Breast epithelium (tissue), 4 donors: ENCODE results near the gene TTC39A. TPM values are rescaled to one million over a fixed set of nuclear protein-coding genes. Genes with fewer than 3 reads are reported as not detected.
"Not testable (repeated sequence)": the region's sequence is repeated elsewhere in the genome, so short reads cannot be mapped to it uniquely, and the experiment has no call there.

Experiments used
- DNase-seq, 2 donors: peaks; one replicate each; pipeline ENCODE4 v3.0.0-alpha.2; 2019; ENCODE audit warnings: low spot score in 2 of 2
- H3K27ac ChIP-seq, 2 donors: fragments of 200-600 bp; sonication (generic) in 1 of 2; one replicate each; pipeline ENCODE4 v1.5.1; 2016 to 2019; ENCODE audit warnings: mild to moderate bottlenecking in 1 of 2
- H3K27me3 ChIP-seq, 2 donors: fragments of 200-600 bp; sonication (generic) in 1 of 2; one replicate each; pipeline versions ENCODE4 v1.5.1 to v1.6.0; 2017 to 2019; ENCODE audit warnings: control low read depth in 1 of 2, mild to moderate bottlenecking in 1 of 2
- H3K36me3 ChIP-seq: fragments of 200-600 bp; one replicate; pipeline ENCODE4 v1.5.1; 2019
- H3K4me1 ChIP-seq, 2 donors: fragments of 200-600 bp; sonication (generic); one replicate each; pipeline ENCODE4 v1.5.1; 2016 to 2019; ENCODE audit warnings: control low read depth in 1 of 2
- H3K4me3 ChIP-seq, 3 donors: fragments of 200-600 bp; sonication (generic); 1 replicate in 2 of 3; 2 replicates in 1 of 3; pipeline ENCODE4 v1.5.1; 2016 to 2019; ENCODE audit warnings: mild to moderate bottlenecking in 3 of 3, moderate library complexity in 2 of 3
- H3K9me3 ChIP-seq, 2 donors: fragments of 200-600 bp; sonication (generic) in 1 of 2; one replicate each; pipeline ENCODE4 v1.5.1; 2016 to 2019; ENCODE audit warnings: control low read depth in 1 of 2
- CTCF ChIP-seq, 3 donors: fragments of 450-650 bp; IDR thresholded peaks; one replicate each; pipeline ENCODE4 v1.5.1; 2016 to 2017; ENCODE audit warnings: antibody characterized with exemption in 3 of 3, mild to moderate bottlenecking in 3 of 3, moderate library complexity in 3 of 3
- POLR2A ChIP-seq: fragments of 450-650 bp; IDR thresholded peaks from one replicate; pipeline ENCODE4 v1.6.1; 2016; ENCODE audit warnings: antibody characterized with exemption, mild to moderate bottlenecking, moderate library complexity
- POLR2AphosphoS5 ChIP-seq, 3 donors: sonication (generic); formaldehyde crosslinking; IDR thresholded peaks; one replicate each; pipeline ENCODE4 v1.6.1; 2017; ENCODE audit warnings: antibody characterized with exemption in 3 of 3
- intact Hi-C: fragments of 100-400 bp; cut with DNase I; formaldehyde crosslinking; loops from one replicate; pipeline ENCODE4 v1.15.1; 2023; ENCODE audit warnings: low total_unique reads
- total RNA-seq, 3 donors: library from RNA; depleted of rRNA; stranded (reverse); fragments of >200 nt; gene quantifications; one replicate each; pipeline ENCODE4 v1.1.0, GENCODE V29; 2016

Gene TTC39A
- total RNA-seq, 3 donors from 2014 or later = 0.96 to 111 (median 72.1) TPM

GRCh38 chr1:51325878-51326755 is 4.2 kb downstream of the TTC39A start:
- peak overlapping the region in 1 of 3 donors; percentile 37 for H3K4me3 ChIP-seq
- H3K9me3 ChIP-seq = no peaks in the 10 kb centered on the region
- no peaks in the 10 kb centered on the region for H3K27me3 ChIP-seq
- peak overlapping the region; percentile 23 to 57 for H3K27ac ChIP-seq
- H3K36me3 ChIP-seq = no peaks in the 10 kb centered on the region
- intact Hi-C loops = no loop called here
- no peak for DNase-seq
- no peaks in the 10 kb centered on the region for H3K4me1 ChIP-seq
- no peak for TF ChIP-seq POLR2A
- TF ChIP-seq POLR2AphosphoS5 (IDR thresholded peaks at IDR 0.05) = no peak
- TF ChIP-seq CTCF (IDR thresholded peaks at IDR 0.05) = no peak

DNA sequence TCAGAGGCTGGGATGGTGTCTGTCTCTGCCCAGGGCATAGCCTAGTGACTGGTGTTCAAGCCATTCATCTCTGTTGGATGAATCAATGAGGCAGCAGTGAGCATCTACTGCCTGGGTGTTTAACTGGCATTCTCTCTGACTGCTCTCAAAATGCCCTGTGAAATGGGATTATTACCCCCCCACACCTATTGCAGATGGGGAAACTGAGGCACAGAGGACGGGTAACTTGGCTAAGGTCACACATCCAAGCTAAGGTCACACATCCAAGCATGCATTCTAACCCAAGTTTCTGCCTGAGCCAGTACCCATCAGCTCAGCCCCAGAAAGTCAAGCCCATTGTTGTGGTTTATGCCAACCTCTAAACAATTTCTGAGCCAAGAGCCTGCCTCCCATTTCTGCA is 5.0 kb downstream of the TTC39A start:
- Histone ChIP-seq H3K4me3 (peak overlapping the region in 1 of 3 donors; percentile 37), H3K36me3 (no peaks in the 10 kb centered on the region), H3K9me3 (no peaks in the 10 kb centered on the region), H3K4me1 (no peaks in the 10 kb centered on the region), H3K27ac (peak overlapping the region in 1 of 2 donors; percentile 57), H3K27me3 (no peaks in the 10 kb centered on the region)
- no peak for DNase-seq
- intact Hi-C loops = no loop called here
- TF ChIP-seq POLR2AphosphoS5 (IDR thresholded peaks at IDR 0.05) (no peak), CTCF (IDR thresholded peaks at IDR 0.05) (no peak), POLR2A (no peak)

GRCh38 chr1:51325011-51325385 is 5.4 kb downstream of the TTC39A start:
- H3K36me3 ChIP-seq, intact Hi-C loops, H3K9me3 ChIP-seq, DNase-seq, H3K4me1 ChIP-seq, H3K27me3 ChIP-seq: not testable (repeated sequence)
- Histone ChIP-seq H3K4me3 (peak overlapping the region in 1 of 3 donors; percentile 37), H3K27ac (peak overlapping the region; percentile 57 to 63)

DNA sequence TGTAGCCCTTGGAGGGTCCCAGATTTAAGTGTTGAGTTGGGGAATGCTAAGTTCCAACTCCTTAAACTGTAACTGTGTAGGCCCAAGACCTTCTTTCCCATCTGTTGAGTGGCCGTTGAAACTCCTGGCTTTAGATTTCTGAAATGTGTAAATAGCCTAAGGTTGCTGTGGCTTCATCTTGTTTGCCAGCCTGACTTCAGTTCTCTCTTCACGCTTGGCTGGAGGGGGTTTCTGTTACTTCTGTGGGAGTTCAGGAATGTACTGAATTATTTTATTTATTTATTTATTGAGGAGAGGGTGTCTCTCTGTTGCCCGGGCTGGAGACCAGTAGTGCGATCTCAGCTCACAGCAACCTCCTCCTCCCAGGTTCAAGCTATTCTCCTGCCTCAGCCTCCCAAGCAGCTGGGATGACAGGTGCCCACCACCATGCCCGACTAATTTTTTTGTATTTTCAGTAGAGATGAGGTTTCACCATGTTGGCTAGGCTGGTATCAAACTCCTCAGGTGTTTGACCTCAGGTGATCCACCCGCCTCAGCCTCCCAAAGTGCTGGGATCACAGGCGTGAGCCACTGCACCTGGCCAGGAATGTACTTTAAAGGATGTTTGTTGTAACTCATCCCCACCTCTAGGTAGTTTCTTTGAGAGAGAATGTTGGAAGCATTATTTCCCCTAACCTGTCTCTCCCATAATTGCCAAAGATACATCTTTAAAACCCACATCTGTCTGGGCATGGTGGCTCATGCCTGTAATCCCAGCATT is 5.9 kb downstream of the TTC39A start:
- no peak for TF ChIP-seq POLR2AphosphoS5 (IDR thresholded peaks at IDR 0.05)
- TF ChIP-seq POLR2A = no peak
- intact Hi-C loops = no loop called here
- Histone ChIP-seq H3K27ac (peak overlapping the region; percentile 57 to 63), H3K4me1 (no peaks in the 10 kb centered on the region), H3K4me3 (no peak overlapping the region), H3K27me3 (no peaks in the 10 kb centered on the region), H3K36me3 (no peaks in the 10 kb centered on the region), H3K9me3 (no peaks in the 10 kb centered on the region)
- DNase-seq = no peak

GRCh38 chr1:51323778-51324177 is 6.6 kb downstream of the TTC39A start:
- H3K27ac ChIP-seq = peak overlapping the region; percentile 57 to 63
- no peaks in the 10 kb centered on the region for H3K36me3 ChIP-seq
- no peaks in the 10 kb centered on the region for H3K9me3 ChIP-seq
- H3K4me3 ChIP-seq = no peak overlapping the region
- no peaks in the 10 kb centered on the region for H3K27me3 ChIP-seq
- H3K4me1 ChIP-seq = no peaks in the 10 kb centered on the region
- no peak for DNase-seq
- TF ChIP-seq CTCF (IDR thresholded peaks at IDR 0.05) (no peak), POLR2A (no peak), POLR2AphosphoS5 (IDR thresholded peaks at IDR 0.05) (no peak)
- intact Hi-C loops = no loop called here
